Measurements from ENCODE around the gene ZRANB2.

The ZRANB2 gene

DNA sequence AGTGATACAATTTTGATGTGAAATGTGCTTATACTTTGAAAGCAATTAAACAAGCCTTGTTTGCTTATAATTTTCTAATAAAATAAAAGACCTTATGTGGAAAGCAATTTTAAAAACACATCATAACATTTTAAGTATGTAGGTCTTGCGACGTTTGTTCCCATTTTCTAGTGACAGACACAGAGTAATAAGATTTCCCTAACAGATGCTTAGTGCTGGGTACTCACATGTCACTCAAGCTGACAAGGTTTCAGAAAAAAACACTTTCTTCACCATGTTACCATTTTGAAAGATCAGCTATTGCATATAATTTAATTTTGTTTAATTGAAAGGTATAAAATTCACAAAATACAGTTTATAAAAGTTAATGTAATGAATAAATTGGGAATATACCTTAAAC, 14.1 kb upstream of the ZRANB2 start:
- Histone ChIP-seq H3K9ac (ENCODE audit: insufficient read length) (peak overlapping the region; percentile 16), H3K27ac (no peak overlapping the region), H3K4me3 (no peak overlapping the region), H3K36me3 (ENCODE audit: insufficient read depth, low read length) (no peaks in the 10 kb centered on the region), H3K9me3 (ENCODE audit: low read depth, low read length) (no peaks in the 10 kb centered on the region)
- no peak for DNase-seq (ENCODE audit: low read depth, low spot score)
- TF ChIP-seq FOXP2 (optimal IDR thresholded peaks at IDR 0.05; ENCODE audit: control extremely low read depth, extremely low read length, insufficient read depth) (no peak), POLR2AphosphoS5 (IDR thresholded peaks at IDR 0.05; ENCODE audit: borderline replicate concordance, low read depth, low read length) (no peak), EZH2 (IDR thresholded peaks at IDR 0.05) (no peak)

DNA sequence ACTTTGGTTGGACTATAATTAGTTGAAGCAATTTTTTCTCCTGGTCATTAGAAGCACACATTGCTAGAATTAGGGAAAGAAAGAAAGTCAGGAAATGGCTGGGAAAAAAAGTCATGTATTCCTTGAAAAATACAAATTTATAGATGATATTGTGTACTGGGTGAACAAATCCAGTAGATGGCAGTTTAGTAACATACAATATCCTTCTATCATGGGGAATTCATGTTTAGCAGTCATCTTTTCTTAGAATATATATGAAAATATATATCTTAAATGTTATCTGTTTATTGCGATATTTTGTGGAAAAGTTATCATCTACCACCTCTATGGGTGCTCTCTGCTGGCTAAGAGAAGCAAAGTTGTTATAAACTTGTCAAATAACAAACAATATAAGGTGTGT, 13.1 kb upstream of the ZRANB2 start:
- DNase-seq (ENCODE audit: low read depth, low spot score) = no peak
- Histone ChIP-seq H3K36me3 (ENCODE audit: insufficient read depth, low read length) (no peaks in the 10 kb centered on the region), H3K27ac (no peak overlapping the region), H3K4me3 (no peak overlapping the region), H3K9me3 (ENCODE audit: low read depth, low read length) (no peaks in the 10 kb centered on the region), H3K9ac (ENCODE audit: insufficient read length) (no peak overlapping the region)
- TF ChIP-seq FOXP2 (optimal IDR thresholded peaks at IDR 0.05; ENCODE audit: control extremely low read depth, extremely low read length, insufficient read depth) (no peak), POLR2AphosphoS5 (IDR thresholded peaks at IDR 0.05; ENCODE audit: borderline replicate concordance, low read depth, low read length) (no peak), EZH2 (IDR thresholded peaks at IDR 0.05) (no peak)

DNA sequence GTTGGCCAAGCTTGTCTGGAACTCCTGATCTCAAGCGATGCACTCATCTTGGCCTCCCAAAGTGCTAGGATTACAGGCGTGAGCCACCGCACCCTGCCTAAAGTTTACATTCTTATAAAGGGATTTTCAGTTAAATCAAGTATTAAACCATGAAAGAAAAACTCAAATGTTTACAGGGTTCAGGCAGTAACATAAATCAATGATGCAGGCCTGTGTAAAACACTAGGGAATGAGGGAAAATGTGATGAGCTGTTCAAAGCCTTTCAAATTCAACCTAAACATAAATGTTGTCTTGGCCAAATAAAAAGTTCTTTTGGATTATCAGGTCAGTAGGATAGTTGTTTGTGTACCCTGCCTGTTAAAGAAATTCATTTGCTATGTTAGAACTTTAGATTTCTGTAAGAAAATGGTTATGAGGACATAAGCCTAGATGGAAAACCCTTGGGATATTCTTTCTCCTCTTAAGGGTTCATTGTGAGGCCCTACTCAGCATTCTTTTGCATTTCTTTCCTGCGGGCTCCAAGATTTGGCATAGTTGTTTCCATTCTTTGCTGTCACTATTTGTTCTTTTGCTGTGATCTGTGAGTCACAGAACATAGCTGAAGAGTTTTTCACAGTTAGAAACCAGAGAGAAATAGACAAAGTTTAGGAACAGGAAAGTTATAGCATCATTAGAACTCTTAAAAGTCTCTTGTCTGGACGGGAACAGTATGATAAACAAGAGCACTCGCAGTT, 8.9 kb upstream of the ZRANB2 start:
- H3K4me3 ChIP-seq = no peak overlapping the region
- H3K9ac ChIP-seq (ENCODE audit: insufficient read length) = no peak overlapping the region
- H3K27ac ChIP-seq = 0 out of 2 replicates have a peak overlapping the region, but pooled peaks have one; percentile 14

DNA sequence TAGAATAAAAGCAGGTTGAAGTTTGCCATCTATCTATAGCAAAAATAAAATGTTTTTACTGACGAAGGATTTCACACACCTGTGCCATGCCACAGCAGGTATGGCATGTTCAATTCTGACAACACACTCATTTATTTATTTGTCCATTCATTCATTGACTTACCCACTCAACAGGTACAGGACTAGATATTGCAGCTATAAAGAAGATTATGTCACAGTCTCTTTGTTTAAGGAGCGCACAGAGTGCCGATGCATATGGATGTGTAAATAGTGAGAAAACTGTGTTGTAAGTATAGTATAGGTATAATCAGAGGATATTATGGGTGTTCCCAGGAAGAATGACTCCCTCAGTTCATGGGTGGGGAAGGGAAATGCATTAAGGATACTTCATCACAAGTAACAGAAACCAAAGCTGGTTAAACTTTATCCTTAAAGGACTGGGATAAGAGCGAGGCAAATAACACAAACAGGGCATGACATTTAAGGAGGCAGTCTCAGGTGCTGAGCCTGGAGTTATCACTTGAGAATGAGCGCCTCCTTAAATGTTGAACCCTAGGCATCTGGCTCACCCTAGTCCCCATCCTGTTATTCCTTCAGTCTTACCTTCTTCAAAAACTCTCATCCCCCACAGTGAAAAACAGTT, 7.9 kb upstream of the ZRANB2 start:
- Histone ChIP-seq H3K36me3 (ENCODE audit: insufficient read depth, low read length) (no peaks in the 10 kb centered on the region), H3K4me3 (no peak overlapping the region), H3K9me3 (ENCODE audit: low read depth, low read length) (no peaks in the 10 kb centered on the region), H3K9ac (ENCODE audit: insufficient read length) (no peak overlapping the region), H3K27ac (no peak overlapping the region)
- DNase-seq (ENCODE audit: low read depth, low spot score) = no peak
- TF ChIP-seq EZH2 (IDR thresholded peaks at IDR 0.05) = no peak
- no peak for TF ChIP-seq FOXP2 (optimal IDR thresholded peaks at IDR 0.05; ENCODE audit: control extremely low read depth, extremely low read length, insufficient read depth)
- no peak for TF ChIP-seq POLR2AphosphoS5 (IDR thresholded peaks at IDR 0.05; ENCODE audit: borderline replicate concordance, low read depth, low read length)

More for the DNA sequence above, 8.9 kb upstream of the ZRANB2 start:
- Histone ChIP-seq H3K36me3 (ENCODE audit: insufficient read depth, low read length) (no peaks in the 10 kb centered on the region), H3K9me3 (ENCODE audit: low read depth, low read length) (no peaks in the 10 kb centered on the region)
- TF ChIP-seq POLR2AphosphoS5 (IDR thresholded peaks at IDR 0.05; ENCODE audit: borderline replicate concordance, low read depth, low read length) = no peak
- TF ChIP-seq FOXP2 (optimal IDR thresholded peaks at IDR 0.05; ENCODE audit: control extremely low read depth, extremely low read length, insufficient read depth) = no peak
- TF ChIP-seq EZH2 (IDR thresholded peaks at IDR 0.05) = no peak
- no peak for DNase-seq (ENCODE audit: low read depth, low spot score)

DNA sequence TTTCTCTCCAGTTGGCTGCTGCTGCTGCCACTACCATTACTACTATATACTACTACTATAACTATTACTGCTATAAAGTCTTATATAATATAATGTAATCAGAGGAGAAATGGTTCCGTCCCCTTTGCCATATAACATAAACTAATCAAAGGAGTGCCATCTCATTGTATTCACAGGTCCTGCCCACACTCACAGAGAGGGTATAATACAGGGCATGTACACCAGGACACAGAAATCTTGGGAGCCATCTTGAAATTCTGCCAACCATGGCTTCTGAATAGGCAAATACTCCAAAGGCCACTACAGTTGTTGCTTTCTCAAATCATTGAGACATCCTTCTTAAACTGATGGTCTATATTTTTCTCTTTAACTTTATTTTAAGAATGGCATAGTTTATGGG, 6.9 kb upstream of the ZRANB2 start:
- no peaks in the 10 kb centered on the region for H3K36me3 ChIP-seq (ENCODE audit: insufficient read depth, low read length)
- H3K9me3 ChIP-seq (ENCODE audit: low read depth, low read length) = no peaks in the 10 kb centered on the region
- DNase-seq (ENCODE audit: low read depth, low spot score) = no peak
- no peak overlapping the region for H3K9ac ChIP-seq (ENCODE audit: insufficient read length)
- TF ChIP-seq POLR2AphosphoS5 (IDR thresholded peaks at IDR 0.05; ENCODE audit: borderline replicate concordance, low read depth, low read length) = no peak
- no peak for TF ChIP-seq EZH2 (IDR thresholded peaks at IDR 0.05)
- TF ChIP-seq FOXP2 (optimal IDR thresholded peaks at IDR 0.05; ENCODE audit: control extremely low read depth, extremely low read length, insufficient read depth) = no peak
- no peak overlapping the region for H3K4me3 ChIP-seq
- H3K27ac ChIP-seq = no peak overlapping the region

DNA sequence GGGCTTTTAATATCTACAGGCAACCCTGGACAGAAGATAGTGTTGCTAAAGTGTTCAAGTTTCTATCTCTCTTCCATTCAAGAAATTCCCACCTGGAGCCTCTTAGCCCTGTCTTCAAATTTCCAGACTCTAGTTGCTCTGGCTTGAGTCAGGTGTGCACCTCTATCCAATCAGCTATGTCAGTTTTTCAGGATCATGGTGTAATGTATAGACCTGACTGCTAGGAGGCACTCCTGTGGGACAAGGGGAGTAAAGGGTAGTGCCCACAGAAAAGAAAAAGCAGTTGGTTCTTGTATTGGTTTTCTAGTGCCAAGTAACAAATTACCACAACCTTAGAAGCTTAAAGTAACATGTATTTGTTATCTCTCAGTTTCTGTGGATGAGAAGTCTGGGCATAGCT, 6.2 kb upstream of the ZRANB2 start:
- no peak for TF ChIP-seq FOXP2 (optimal IDR thresholded peaks at IDR 0.05; ENCODE audit: control extremely low read depth, extremely low read length, insufficient read depth)
- TF ChIP-seq POLR2AphosphoS5 (IDR thresholded peaks at IDR 0.05; ENCODE audit: borderline replicate concordance, low read depth, low read length) = no peak
- TF ChIP-seq EZH2 (IDR thresholded peaks at IDR 0.05) = no peak
- DNase-seq (ENCODE audit: low read depth, low spot score) = no peak

DNA sequence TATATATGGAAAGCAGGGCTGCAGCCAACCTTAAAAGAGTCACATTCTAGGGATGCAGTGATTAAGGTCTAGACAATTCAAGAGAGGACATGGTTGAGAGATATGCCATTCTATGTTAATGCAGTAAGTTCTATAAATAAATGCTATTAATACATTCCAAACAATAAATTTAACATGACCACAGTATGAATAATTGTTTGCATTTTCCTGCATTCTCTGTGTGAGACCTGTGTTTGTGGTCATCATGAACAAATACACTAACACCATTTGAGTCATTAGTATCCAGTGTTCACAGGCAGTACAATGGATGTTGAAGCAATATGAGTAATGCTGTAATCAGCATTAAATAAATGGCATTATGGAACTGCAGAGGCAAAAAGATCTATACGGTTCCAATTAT, 5.5 kb upstream of the ZRANB2 start:
- Histone ChIP-seq H3K27ac (no peak overlapping the region), H3K36me3 (ENCODE audit: insufficient read depth, low read length) (0 out of 2 replicates have a peak, but pooled peaks cover 5% of the 10 kb centered on the region), H3K9ac (ENCODE audit: insufficient read length) (no peak overlapping the region), H3K9me3 (ENCODE audit: low read depth, low read length) (no peaks in the 10 kb centered on the region), H3K4me3 (no peak overlapping the region)
- DNase-seq (ENCODE audit: low read depth, low spot score) = no peak
- TF ChIP-seq POLR2AphosphoS5 (IDR thresholded peaks at IDR 0.05; ENCODE audit: borderline replicate concordance, low read depth, low read length) (no peak), EZH2 (IDR thresholded peaks at IDR 0.05) (no peak), FOXP2 (optimal IDR thresholded peaks at IDR 0.05; ENCODE audit: control extremely low read depth, extremely low read length, insufficient read depth) (no peak)

More for the DNA sequence above, 6.2 kb upstream of the ZRANB2 start:
- Histone ChIP-seq H3K27ac (no peak overlapping the region), H3K9ac (ENCODE audit: insufficient read length) (no peak overlapping the region), H3K4me3 (no peak overlapping the region), H3K9me3 (ENCODE audit: low read depth, low read length) (no peaks in the 10 kb centered on the region), H3K36me3 (ENCODE audit: insufficient read depth, low read length) (no peaks in the 10 kb centered on the region)

DNA sequence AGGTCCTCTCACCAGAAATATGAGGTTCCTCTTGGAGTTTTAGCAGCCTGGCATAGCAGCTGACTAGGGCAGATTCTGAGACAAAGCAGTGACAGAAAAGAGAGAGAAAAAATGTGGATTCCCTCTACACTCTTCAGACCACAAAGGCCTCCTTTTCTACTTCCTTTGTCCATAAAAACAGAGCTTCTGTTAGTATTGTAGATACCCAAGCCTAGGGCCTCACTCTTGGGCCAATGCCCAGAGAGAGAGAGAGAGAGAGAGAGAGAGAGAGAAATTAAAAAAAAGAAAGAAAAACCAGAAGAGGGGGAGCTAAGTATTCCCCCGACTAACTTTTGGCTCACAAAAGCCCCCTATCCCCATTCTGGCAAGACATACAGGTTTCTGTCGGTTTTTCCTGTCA, 2.4 kb upstream of the ZRANB2 start:
- no peak overlapping the region for H3K27ac ChIP-seq
- no peak for DNase-seq (ENCODE audit: low read depth, low spot score)
- no peak overlapping the region for H3K9ac ChIP-seq (ENCODE audit: insufficient read length)
- H3K4me3 ChIP-seq = no peak overlapping the region
- peaks cover 18% of the 10 kb centered on the region for H3K36me3 ChIP-seq (ENCODE audit: insufficient read depth, low read length)
- H3K9me3 ChIP-seq (ENCODE audit: low read depth, low read length) = no peaks in the 10 kb centered on the region
- no peak for TF ChIP-seq FOXP2 (optimal IDR thresholded peaks at IDR 0.05; ENCODE audit: control extremely low read depth, extremely low read length, insufficient read depth)

Measured in SK-N-MC (cell line).